ENCODE measurements around the gene DNAH12.

DNAH12 gene

GRCh38 chr3:57287205-57287604, 256.9 kb downstream of the DNAH12 start:
- CTCF ChIA-PET = no interaction called here
- H3K27me3 Mint-ChIP-seq = peaks cover 13% of the 10 kb centered on the region
- H3K27ac Mint-ChIP-seq = no peak overlapping the region
- no peak overlapping the region for H3K4me3 Mint-ChIP-seq
- DNase-seq = no peak
- no peaks in the 10 kb centered on the region for H3K4me1 Mint-ChIP-seq
- H3K9me3 Mint-ChIP-seq = no peaks in the 10 kb centered on the region
- H3K36me3 Mint-ChIP-seq = no peaks in the 10 kb centered on the region

- CTCF ChIA-PET = no interaction called here
- H3K4me1 Mint-ChIP-seq = no peaks in the 10 kb centered on the region
- H3K27me3 Mint-ChIP-seq = peaks cover 8% of the 10 kb centered on the region
- H3K4me3 Mint-ChIP-seq = no peak overlapping the region
- H3K36me3 Mint-ChIP-seq = peaks cover 1% of the 10 kb centered on the region
- H3K27ac Mint-ChIP-seq = no peak overlapping the region
- peaks cover 2% of the 10 kb centered on the region for H3K9me3 Mint-ChIP-seq
- DNase-seq = no peak
Measured at GRCh38 chr3:57283334-57283733, 260.8 kb downstream of the DNAH12 start.

GRCh38 chr3:57281715-57282114, 262.4 kb downstream of the DNAH12 start:
- no peak overlapping the region for H3K27ac Mint-ChIP-seq
- no peaks in the 10 kb centered on the region for H3K4me1 Mint-ChIP-seq
- no peaks in the 10 kb centered on the region for H3K27me3 Mint-ChIP-seq
- H3K4me3 Mint-ChIP-seq = no peak overlapping the region
- DNase-seq = no peak
- CTCF ChIA-PET = interaction anchor here (0.6 kb wide), 1 partner anchor 110 kb away, joined by 3 read pairs; no protein-coding TSS in a partner anchor
- peaks cover 1% of the 10 kb centered on the region for H3K36me3 Mint-ChIP-seq
- H3K9me3 Mint-ChIP-seq = peaks cover 2% of the 10 kb centered on the region

GRCh38 chr3:57279685-57280084, 264.5 kb downstream of the DNAH12 start:
- Mint-ChIP-seq H3K4me1 (no peaks in the 10 kb centered on the region), H3K4me3 (no peak overlapping the region), H3K27me3 (no peaks in the 10 kb centered on the region), H3K36me3 (peaks cover 1% of the 10 kb centered on the region), H3K27ac (no peak overlapping the region), H3K9me3 (peaks cover 2% of the 10 kb centered on the region)
- no peak for DNase-seq
- CTCF ChIA-PET = no interaction called here

GRCh38 chr3:57278237-57278636, 265.9 kb downstream of the DNAH12 start:
- Mint-ChIP-seq H3K9me3 (peaks cover 2% of the 10 kb centered on the region), H3K27me3 (no peaks in the 10 kb centered on the region), H3K27ac (no peak overlapping the region), H3K36me3 (peaks cover 5% of the 10 kb centered on the region), H3K4me1 (no peaks in the 10 kb centered on the region), H3K4me3 (no peak overlapping the region)
- CTCF ChIA-PET = no interaction called here
- no peak for DNase-seq

GRCh38 chr3:57275393-57275792, 268.8 kb downstream of the DNAH12 start:
- H3K4me3 Mint-ChIP-seq = no peak overlapping the region
- peaks cover 2% of the 10 kb centered on the region for H3K9me3 Mint-ChIP-seq
- H3K27me3 Mint-ChIP-seq = no peaks in the 10 kb centered on the region
- DNase-seq = no peak
- CTCF ChIA-PET = no interaction called here
- H3K36me3 Mint-ChIP-seq = peaks cover 6% of the 10 kb centered on the region
- H3K27ac Mint-ChIP-seq = no peak overlapping the region
- no peaks in the 10 kb centered on the region for H3K4me1 Mint-ChIP-seq

GRCh38 chr3:57274845-57275244, 269.3 kb downstream of the DNAH12 start:
- Mint-ChIP-seq H3K27me3 (no peaks in the 10 kb centered on the region), H3K4me1 (no peaks in the 10 kb centered on the region)

GRCh38 chr3:57268416-57268815, 275.7 kb downstream of the DNAH12 start:
- Mint-ChIP-seq H3K4me1 (no peaks in the 10 kb centered on the region), H3K27me3 (no peaks in the 10 kb centered on the region), H3K4me3 (no peak overlapping the region), H3K36me3 (peaks cover 53% of the 10 kb centered on the region), H3K9me3 (peaks cover 2% of the 10 kb centered on the region), H3K27ac (no peak overlapping the region)
- CTCF ChIA-PET = no interaction called here
- DNase-seq = no peak

More at GRCh38 chr3:57274845-57275244, 269.3 kb downstream of the DNAH12 start:
- Mint-ChIP-seq H3K4me3 (no peak overlapping the region), H3K36me3 (peaks cover 8% of the 10 kb centered on the region), H3K27ac (no peak overlapping the region), H3K9me3 (peaks cover 2% of the 10 kb centered on the region)
- CTCF ChIA-PET = no interaction called here
- DNase-seq = no peak

GRCh38 chr3:57261929-57262328, 282.2 kb downstream of the DNAH12 start:
- H3K27ac Mint-ChIP-seq = peak overlapping the region; percentile 12
- H3K9me3 Mint-ChIP-seq = peaks cover 4% of the 10 kb centered on the region
- H3K4me1 Mint-ChIP-seq = no peaks in the 10 kb centered on the region
- H3K27me3 Mint-ChIP-seq = no peaks in the 10 kb centered on the region
- DNase-seq = no peak
- CTCF ChIA-PET = no interaction called here
- peaks cover 65% of the 10 kb centered on the region for H3K36me3 Mint-ChIP-seq
- no peak overlapping the region for H3K4me3 Mint-ChIP-seq

GRCh38 chr3:57261119-57261518, 283.0 kb downstream of the DNAH12 start:
- Mint-ChIP-seq H3K9me3 (peaks cover 4% of the 10 kb centered on the region), H3K27ac (no peak overlapping the region)

GRCh38 chr3:57257678-57258077, 286.5 kb downstream of the DNAH12 start:
- Mint-ChIP-seq H3K9me3 (no peaks in the 10 kb centered on the region), H3K36me3 (peaks cover 43% of the 10 kb centered on the region), H3K4me1 (no peaks in the 10 kb centered on the region), H3K27me3 (no peaks in the 10 kb centered on the region), H3K27ac (no peak overlapping the region), H3K4me3 (no peak overlapping the region)
- CTCF ChIA-PET = no interaction called here
- no peak for DNase-seq

More at GRCh38 chr3:57261119-57261518, 283.0 kb downstream of the DNAH12 start:
- Mint-ChIP-seq H3K36me3 (peaks cover 59% of the 10 kb centered on the region), H3K4me1 (no peaks in the 10 kb centered on the region), H3K27me3 (no peaks in the 10 kb centered on the region), H3K4me3 (no peak overlapping the region)
- DNase-seq = no peak
- CTCF ChIA-PET = no interaction called here

GRCh38 chr3:57256844-57257243, 287.3 kb downstream of the DNAH12 start:
- CTCF ChIA-PET = no interaction called here
- Mint-ChIP-seq H3K27me3 (no peaks in the 10 kb centered on the region), H3K4me3 (no peak overlapping the region), H3K9me3 (no peaks in the 10 kb centered on the region), H3K4me1 (no peaks in the 10 kb centered on the region), H3K27ac (no peak overlapping the region), H3K36me3 (peaks cover 40% of the 10 kb centered on the region)
- DNase-seq = no peak

GRCh38 chr3:57252404-57252803, 291.7 kb downstream of the DNAH12 start:
- Mint-ChIP-seq H3K9me3 (no peaks in the 10 kb centered on the region), H3K4me3 (no peak overlapping the region), H3K27ac (peak overlapping the region; percentile 12), H3K36me3 (peaks cover 24% of the 10 kb centered on the region), H3K27me3 (no peaks in the 10 kb centered on the region), H3K4me1 (no peaks in the 10 kb centered on the region)
- no peak for DNase-seq
- CTCF ChIA-PET = no interaction called here

GRCh38 chr3:57244946-57245345, 299.2 kb downstream of the DNAH12 start:
- CTCF ChIA-PET = no interaction called here
- no peak for DNase-seq
- H3K36me3 Mint-ChIP-seq = peaks cover 29% of the 10 kb centered on the region
- no peaks in the 10 kb centered on the region for H3K9me3 Mint-ChIP-seq
- H3K4me3 Mint-ChIP-seq = no peak overlapping the region
- H3K4me1 Mint-ChIP-seq = no peaks in the 10 kb centered on the region
- H3K27me3 Mint-ChIP-seq = no peaks in the 10 kb centered on the region
- no peak overlapping the region for H3K27ac Mint-ChIP-seq

All from activated naive CD4-positive, alpha-beta T cell treated with anti-CD3 and anti-CD28 coated beads, Interleukin-2, amount 10 ng/mL, durations not matched to agents 7 days and 5 days (primary cell).